AG04449 (cell line): ENCODE results near the gene HBA2.
"Not testable (repeated sequence)": the region's sequence is repeated elsewhere in the genome, so short reads cannot be mapped to it uniquely, and the experiment has no call there.

Experiments
- CTCF ChIA-PET: fragments of 350-600 bp; formaldehyde crosslinking; extraction: SDS; loops from one replicate; lab custom pipeline; 2021; ENCODE audit warnings: antibody characterized with exemption; lab: Yijun Ruan, JAX
- POLR2A ChIA-PET: fragments of 400-600, 350-600 bp; formaldehyde crosslinking; extraction: SDS; loops from one replicate; lab custom pipeline; 2020; ENCODE audit warnings: antibody characterized with exemption, inconsistent platforms; lab: Yijun Ruan, JAX
- DNase-seq: peaks from one replicate; pipeline ENCODE4 v3.0.0-alpha.2; 2010; ENCODE audit warnings: low read depth, low spot score
- H3K4me3 ChIP-seq: 2 replicates; pipeline ENCODE4 v1.5.1; 2011; ENCODE audit warnings: low read depth, mild to moderate bottlenecking, control low read depth, low read length
- CTCF ChIP-seq: IDR thresholded peaks from one replicate; pipeline ENCODE4 v1.5.1; 2011; ENCODE audit warnings: mild to moderate bottlenecking, moderate library complexity, low read length, control low read depth, inconsistent platforms; ENCODE audit not compliant: insufficient read depth; ENCODE audit errors: missing control alignments

Gene HBA2

GRCh38 chr16:172374-172941 lies at the start of gene HBA2:
TSS of gene HBA2 (plus strand) at chr16:172876. CDS start at chr16:172913, 37 bp downstream.
- POLR2A ChIA-PET, DNase-seq, H3K4me3 ChIP-seq: not testable (repeated sequence)
- CTCF ChIA-PET: interaction anchor here (1.5 kb wide), 1 partner anchor 9 kb away, joined by 3 read pairs; no protein-coding TSS in a partner anchor

GRCh38 chr16:123558-124350 lies 48.9 kb upstream of the HBA2 start:
- POLR2A ChIA-PET, H3K4me3 ChIP-seq, DNase-seq: not testable (repeated sequence)
- CTCF ChIA-PET: interaction anchor here (1.2 to 8.8 kb wide), 5 partner anchors 14 to 58 kb away, joined by 3 to 120 read pairs (median 8); partner anchors contain the start of gene NPRL3

- TF ChIP-seq CTCF: no peak
- H3K4me3 ChIP-seq: no peak overlapping the region
- DNase-seq: no peak
- POLR2A ChIA-PET: no interaction called here
- CTCF ChIA-PET: interaction anchor here (0.8 to 4.8 kb wide), 5 partner anchors 13 to 59 kb away, joined by 3 to 41 read pairs (median 6); partner anchors contain the start of gene NPRL3
Observed at GRCh38 chr16:125011-125410, 47.7 kb upstream of the HBA2 start.

GRCh38 chr16:129075-129474 lies 43.6 kb upstream of the HBA2 start:
- POLR2A ChIA-PET: no interaction called here
- no peak for TF ChIP-seq CTCF
- CTCF ChIA-PET: interaction anchor here (0.7 to 9.0 kb wide), 3 partner anchors 11 to 53 kb away, joined by 3 to 54 read pairs (median 7); no protein-coding TSS in a partner anchor
- no peak for DNase-seq
- no peak overlapping the region for H3K4me3 ChIP-seq

- no peak overlapping the region for H3K4me3 ChIP-seq
- TF ChIP-seq CTCF: no peak
- CTCF ChIA-PET: interaction anchor here (0.8 to 9.0 kb wide), 4 partner anchors 12 to 51 kb away, joined by 3 to 54 read pairs (median 16); no protein-coding TSS in a partner anchor
- POLR2A ChIA-PET: no interaction called here
- no peak for DNase-seq
Observed at GRCh38 chr16:130533-131173, 42.0 kb upstream of the HBA2 start.

- DNase-seq: no peak
- H3K4me3 ChIP-seq: no peak overlapping the region
- CTCF ChIA-PET: interaction anchor here (0.6 to 9.0 kb wide), 5 partner anchors 11 to 36 kb away, joined by 3 to 54 read pairs (median 5); no protein-coding TSS in a partner anchor
- no peak for TF ChIP-seq CTCF
- POLR2A ChIA-PET: no interaction called here
Observed at GRCh38 chr16:132120-132519, 40.6 kb upstream of the HBA2 start.

- POLR2A ChIA-PET: no interaction called here
- DNase-seq: no peak
- no peak overlapping the region for H3K4me3 ChIP-seq
- TF ChIP-seq CTCF: no peak
- CTCF ChIA-PET: interaction anchor here (1.0 to 9.0 kb wide), 5 partner anchors 15 to 61 kb away, joined by 3 to 54 read pairs (median 5); no protein-coding TSS in a partner anchor
Observed at GRCh38 chr16:133716-134115, 39.0 kb upstream of the HBA2 start.
